GM11168 (cell line): ENCODE data around the gene SDC1.
"Not testable (repeated sequence)": the region's sequence is repeated elsewhere in the genome, so short reads cannot be mapped to it uniquely, and the experiment has no call there.

Experiments
- in situ Hi-C: fragments of 300-500 bp; cut with MboI; formaldehyde crosslinking; loops from one replicate; pipeline ENCODE4 v1.12.0; 2022; ENCODE audit warnings: low sequenced_read_pairs; ENCODE audit not compliant: unreplicated experiment

The SDC1 gene

DNA sequence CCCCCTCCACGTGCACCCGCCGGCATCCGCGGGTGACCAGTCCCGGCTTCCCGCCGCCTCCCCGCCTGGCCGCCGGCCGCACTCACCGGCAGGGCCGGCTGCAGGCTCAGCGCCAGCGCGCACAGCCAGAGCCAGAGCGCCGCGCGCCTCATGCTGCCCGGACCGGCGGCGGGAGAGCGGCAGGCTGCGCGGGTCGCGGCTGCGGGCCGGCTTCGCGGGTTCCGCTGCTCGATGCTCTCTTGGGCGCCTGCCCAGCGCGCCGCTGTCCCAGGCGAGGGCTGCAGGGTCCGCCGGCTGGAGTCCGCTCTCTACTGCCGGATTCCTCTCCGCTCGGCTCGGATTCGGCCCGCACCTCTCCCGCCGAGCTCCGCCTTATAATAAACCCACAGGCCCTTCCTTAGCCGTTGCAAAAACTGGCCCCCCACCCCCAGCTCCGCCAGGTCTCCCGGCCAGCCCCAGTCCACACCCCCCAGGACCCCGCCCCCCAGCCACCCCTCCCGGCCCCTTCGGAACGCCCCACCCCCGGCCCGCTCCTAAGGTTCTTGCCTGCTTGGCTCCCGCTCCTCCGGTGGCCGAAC, at the start of gene SDC1:
SDC1 (minus strand) TSS at position 415 of the 578 bp plus-strand sequence; CDS start at position 152, 263 bp downstream.
- in situ Hi-C loops = loop anchor here (25.0 kb wide), 1 partner anchor 412 kb away; no protein-coding TSS in a partner anchor

DNA sequence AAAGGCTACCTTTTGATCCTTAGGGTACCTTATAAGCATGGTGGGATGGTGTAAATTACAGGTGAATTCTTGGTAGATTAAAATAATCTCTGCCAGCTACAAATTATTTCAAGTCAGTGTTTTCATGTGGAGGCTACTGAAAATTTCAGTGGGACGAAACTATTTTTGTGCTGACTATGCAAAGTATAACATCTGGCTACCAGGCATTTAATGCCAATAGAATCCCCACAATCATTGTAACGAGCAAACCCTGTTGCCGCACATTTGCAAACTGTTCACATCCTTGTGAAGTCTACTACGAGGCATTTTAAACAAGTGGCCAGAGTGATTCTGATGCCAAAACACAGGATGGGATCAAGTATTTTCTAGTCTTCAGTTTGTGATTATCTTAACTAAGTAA, 48.1 kb upstream of the SDC1 start:
- in situ Hi-C loops = no loop called here

- in situ Hi-C loops = not testable (repeated sequence)
Measured at GRCh38 chr2:20268317-20268716, 43.4 kb upstream of the SDC1 start.

- in situ Hi-C loops = no loop called here
Measured at GRCh38 chr2:20267529-20267928, 42.6 kb upstream of the SDC1 start.

DNA sequence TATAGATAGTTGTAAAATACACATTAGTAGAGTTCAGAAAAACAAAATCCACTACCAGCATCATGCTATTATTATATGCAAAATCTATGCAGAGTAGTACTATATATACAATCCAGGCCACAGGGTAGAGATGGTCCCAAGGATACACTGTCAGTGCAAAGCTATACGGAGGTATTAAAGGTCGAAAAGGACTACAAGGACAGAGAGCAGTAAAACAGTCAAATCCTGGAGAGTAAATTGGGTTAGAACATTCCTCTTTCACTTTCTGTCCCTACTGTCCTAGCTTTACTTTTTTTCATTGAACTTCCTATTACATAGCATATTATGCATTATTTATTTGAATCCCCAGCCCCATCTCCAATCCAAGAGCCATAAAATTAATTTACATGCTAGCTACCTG, 39.7 kb upstream of the SDC1 start:
- in situ Hi-C loops = no loop called here

GRCh38 chr2:20257411-20257810, 32.5 kb upstream of the SDC1 start:
- in situ Hi-C loops = no loop called here

- in situ Hi-C loops = loop anchor here (5.0 kb wide), 1 partner anchor 107 kb away; no protein-coding TSS in a partner anchor
Measured at GRCh38 chr2:20254731-20255130, 29.8 kb upstream of the SDC1 start.

DNA sequence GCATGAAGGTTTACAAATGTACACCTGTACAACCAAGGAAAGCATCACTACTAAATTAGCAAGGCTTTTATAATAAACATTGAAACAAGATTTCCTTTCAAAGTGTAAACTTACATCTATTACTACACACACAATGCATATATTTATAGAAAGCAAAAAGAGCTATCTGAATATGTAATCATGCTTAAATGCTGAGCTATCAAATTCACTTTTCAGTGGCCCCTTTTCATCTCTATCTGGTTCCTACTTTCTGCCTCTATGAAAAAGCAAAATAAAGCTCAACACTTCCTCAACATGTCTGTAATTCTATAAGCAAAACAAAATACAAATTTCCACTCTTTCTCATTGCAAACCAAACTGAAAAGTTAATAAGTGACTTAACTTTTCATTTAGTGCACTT, 25.5 kb upstream of the SDC1 start:
- in situ Hi-C loops = loop anchor here (5.0 kb wide), 1 partner anchor 103 kb away; no protein-coding TSS in a partner anchor

DNA sequence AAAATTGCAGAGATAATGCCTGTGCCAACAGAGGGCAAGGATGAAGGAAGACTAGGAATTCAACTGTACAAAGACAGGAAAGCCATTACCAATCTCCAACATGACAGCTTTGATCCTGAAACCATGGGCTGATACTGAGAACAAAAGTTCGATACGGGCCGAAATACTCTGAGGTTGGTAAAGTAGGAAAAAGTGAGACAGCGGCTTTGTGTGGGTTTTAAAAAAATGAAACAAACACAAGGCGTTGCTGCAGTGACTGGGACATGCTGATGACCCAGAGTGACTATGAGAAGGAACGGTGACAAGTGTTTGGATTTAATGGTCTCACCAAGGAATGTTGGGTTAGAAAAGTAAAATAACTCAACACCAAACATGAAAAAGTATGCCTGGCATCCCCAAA, 24.2 kb upstream of the SDC1 start:
- in situ Hi-C loops = loop anchor here (25.0 kb wide), 1 partner anchor 388 kb away; no protein-coding TSS in a partner anchor

DNA sequence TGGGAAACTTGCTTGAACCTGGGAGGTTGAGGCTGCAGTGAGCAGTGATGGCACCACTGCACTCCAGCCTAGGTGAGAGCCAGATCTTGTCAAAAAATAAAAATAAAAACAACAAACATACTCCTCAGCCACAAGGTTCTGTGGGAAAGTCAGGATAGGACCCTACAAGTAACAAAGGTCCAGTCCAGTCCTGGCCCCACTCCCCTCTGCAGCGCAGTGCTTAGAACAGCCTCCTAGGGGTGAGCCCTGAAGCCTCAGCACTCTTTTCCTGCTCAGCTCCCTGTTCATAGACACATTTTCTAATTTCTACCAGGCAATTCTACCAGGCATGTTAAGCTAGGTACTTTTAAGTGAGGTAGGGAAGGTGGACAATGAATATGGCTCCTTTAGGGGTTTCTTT, 22.2 kb upstream of the SDC1 start:
- in situ Hi-C loops = loop anchor here (25.0 kb wide), 1 partner anchor 390 kb away; no protein-coding TSS in a partner anchor

DNA sequence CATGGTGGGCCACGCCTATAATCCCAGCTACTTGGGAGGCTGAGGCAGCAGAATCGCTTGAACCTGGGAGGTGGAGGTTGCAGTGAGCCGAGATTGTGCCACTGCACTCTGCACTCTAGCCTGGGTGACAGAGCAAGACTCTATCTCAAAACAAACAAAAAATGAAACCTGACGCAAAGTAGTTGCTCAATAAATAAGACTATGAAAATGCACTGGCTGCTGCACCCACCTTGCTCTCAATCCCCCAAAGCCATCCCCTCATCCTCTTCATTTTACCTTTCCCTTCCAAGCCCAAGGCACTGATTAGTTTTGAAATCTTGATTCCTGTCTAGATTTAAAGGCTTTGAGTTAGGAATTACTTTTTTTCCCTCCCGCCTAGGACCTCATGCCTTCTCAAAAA, 18.7 kb upstream of the SDC1 start:
- in situ Hi-C loops = loop anchor here (25.0 kb wide), 1 partner anchor 394 kb away; no protein-coding TSS in a partner anchor

DNA sequence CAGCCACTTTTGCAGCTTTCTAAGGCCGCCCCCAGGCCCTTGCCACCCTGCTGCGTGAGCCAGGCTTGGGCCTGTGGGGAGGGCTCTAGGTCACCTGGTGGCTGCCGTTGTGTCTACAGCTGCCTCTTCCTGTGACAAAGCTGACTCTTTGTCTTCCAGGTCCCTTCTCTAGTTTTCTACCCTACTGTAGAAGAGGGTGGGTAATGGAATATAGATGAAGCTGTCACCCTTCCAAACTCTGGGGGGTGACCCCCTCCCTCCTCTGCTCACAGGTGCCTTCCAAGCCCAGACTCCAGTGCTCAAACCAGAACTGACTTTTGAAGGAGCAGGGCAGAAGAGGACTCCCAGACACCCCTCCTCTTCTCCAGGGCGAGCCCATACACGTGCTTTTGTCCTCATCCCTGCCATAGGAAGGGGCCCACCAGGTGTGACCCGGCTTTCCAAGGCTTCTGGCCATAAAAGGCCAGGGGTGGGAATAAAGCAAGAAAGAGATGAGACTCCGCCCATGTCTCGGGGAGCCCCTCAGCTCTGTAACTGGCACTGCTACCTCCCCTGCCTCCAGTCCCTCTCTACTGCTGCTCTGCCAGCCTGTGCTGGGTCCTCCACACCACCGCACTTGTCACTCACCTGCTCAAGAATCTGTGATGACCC, 17.9 kb upstream of the SDC1 start:
- in situ Hi-C loops = loop anchor here (25.0 kb wide), 1 partner anchor 394 kb away; no protein-coding TSS in a partner anchor

DNA sequence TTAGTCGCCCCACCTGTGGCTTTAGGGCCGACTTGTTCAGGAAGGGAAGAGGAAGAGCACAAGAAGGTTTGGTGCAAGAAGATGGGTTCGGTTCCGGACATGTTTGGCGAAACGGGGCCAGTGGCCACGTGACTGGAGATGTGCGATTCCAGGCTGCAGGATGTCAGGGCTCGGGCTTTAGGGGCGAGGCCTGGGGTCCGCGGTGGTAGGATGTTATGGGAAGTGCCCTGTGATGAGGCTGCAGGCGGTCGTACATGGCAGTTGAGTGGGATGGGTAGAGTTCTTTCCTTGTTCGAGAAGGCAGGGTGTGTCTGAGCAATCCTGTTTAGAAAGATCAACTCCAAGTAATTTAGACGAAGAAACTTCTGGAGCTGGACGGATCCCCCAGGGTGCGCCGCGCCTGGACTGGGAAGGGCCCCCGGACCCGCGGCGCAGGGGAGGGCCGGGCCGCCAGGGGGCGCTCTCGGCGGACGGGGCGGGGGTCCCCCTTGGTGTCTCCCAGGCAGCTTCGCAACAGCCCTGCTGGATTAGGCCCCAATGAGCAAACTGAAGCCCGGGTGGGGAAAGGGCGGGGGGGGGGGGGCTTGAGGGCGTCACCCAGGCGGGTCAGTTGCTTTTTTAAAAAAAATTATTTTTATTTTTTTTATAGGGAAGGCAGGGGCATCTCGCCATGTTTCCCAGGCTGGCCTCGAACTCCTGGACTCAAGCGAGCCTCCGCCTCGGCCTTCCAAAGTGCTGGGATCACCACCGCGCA, 17.2 kb upstream of the SDC1 start:
- in situ Hi-C loops = loop anchor here (25.0 kb wide), 1 partner anchor 395 kb away; no protein-coding TSS in a partner anchor

DNA sequence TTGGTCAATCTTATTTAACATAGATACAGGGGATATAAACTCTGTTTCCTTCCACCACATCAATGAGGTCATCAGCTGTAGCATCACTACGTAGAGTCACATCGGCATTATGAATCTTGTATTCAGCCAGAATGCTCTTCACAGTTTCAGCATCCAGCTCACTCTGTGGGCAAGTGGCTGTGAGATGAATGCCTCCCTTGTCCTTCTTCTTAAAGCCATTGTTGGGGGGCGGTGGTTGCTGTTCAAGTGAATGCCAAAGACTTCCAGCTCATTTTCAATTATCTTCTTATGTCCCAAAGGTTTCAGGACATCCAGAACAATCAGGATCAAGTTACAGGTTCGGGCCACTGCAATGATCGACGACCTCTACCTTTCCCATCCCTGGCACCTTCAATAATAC, 15.4 kb upstream of the SDC1 start:
- in situ Hi-C loops = loop anchor here (25.0 kb wide), 1 partner anchor 397 kb away; no protein-coding TSS in a partner anchor

GRCh38 chr2:20236496-20236895, 11.6 kb upstream of the SDC1 start:
- in situ Hi-C loops = loop anchor here (25.0 kb wide), 1 partner anchor 401 kb away; no protein-coding TSS in a partner anchor

DNA sequence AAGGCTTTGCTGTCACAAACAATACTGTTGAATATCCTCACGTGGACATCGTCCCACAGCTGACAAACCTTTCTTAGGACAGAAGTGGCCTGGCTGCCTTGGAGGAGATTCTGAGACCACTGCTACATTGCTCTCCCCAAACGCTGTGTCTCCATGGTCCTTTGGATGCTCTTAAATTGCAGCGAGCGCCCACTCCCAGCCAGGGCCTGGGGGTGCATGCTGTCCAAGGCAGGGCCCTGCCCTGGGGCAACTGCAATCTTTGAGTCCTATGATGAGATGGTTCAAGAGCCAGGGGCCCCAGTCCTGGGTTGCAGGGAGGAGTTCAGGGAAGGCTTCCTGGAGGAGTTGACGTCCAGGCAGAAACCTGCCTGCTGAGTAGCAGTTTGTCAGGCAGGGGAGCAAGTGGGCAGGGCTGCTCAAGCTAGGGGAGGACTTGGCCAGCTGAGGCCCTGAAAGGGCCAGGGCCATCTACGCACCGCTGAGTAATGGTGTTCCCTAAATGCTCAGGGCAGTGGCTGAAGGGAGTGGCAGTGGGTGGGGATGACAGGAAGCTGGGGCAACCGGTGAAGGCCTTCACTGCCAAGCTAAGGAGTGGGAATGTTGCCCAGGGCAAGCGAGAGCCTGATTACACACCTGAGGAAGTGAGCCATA, 10.8 kb upstream of the SDC1 start:
- in situ Hi-C loops = loop anchor here (25.0 kb wide), 1 partner anchor 402 kb away; no protein-coding TSS in a partner anchor

- in situ Hi-C loops = loop anchor here (25.0 kb wide), 1 partner anchor 403 kb away; no protein-coding TSS in a partner anchor
Measured at GRCh38 chr2:20234597-20234996, 9.7 kb upstream of the SDC1 start.

DNA sequence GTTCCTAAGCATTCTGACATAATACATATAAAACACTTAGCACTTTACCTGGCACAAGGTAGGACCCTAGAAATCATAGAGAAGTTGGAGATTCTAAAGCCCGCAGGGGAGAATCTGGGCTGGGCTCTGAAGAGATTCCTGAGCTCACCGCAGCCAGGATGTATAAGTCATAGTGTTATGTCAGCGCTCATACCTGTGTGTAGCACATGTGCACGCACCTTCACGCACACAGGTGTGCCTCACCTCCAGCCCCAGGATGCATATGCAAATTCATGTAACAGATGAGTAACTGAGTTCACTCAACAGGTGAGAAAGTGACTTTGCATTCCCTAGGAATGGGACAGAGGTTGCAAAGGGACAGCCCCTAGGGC, 7.9 kb upstream of the SDC1 start:
- in situ Hi-C loops = loop anchor here (25.0 kb wide), 1 partner anchor 404 kb away; no protein-coding TSS in a partner anchor

DNA sequence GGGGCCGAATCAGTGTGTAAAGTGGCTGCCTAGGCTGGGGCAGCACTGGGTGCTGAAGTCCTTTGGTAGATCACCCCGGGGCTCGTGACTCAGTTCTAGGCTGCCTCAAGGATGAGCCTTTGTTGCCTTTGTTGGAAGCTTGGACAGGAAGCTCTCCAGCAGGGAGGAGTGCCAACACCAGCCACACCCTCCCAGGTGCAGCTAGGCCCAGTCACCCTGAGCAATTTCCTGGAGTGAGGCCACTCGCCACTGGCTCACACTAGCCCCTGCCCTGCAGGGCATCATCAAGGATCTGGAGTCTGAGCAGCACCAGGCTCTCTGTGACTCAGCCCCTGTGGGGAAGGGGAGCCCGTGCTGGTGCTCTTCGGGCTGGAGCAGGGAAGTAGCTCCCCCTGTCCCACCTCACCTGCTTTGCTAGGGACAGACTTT, 6.7 kb upstream of the SDC1 start:
- in situ Hi-C loops = loop anchor here (25.0 kb wide), 1 partner anchor 406 kb away; no protein-coding TSS in a partner anchor

- in situ Hi-C loops = loop anchor here (25.0 kb wide), 1 partner anchor 406 kb away; no protein-coding TSS in a partner anchor
Measured at GRCh38 chr2:20231159-20231558, 6.2 kb upstream of the SDC1 start.
